GM23248 (cell line): ENCODE results near the gene KCNN3. TPM values are rescaled to one million over a fixed set of nuclear protein-coding genes. Genes with fewer than 3 reads are reported as not detected.

Source experiments
- DNase-seq: peaks from one replicate; pipeline ENCODE4 v3.0.0-alpha.2; 2015
- H2AFZ ChIP-seq: fragments of 200-600 bp; sonication (generic); 2 replicates; pipeline ENCODE4 v1.6.1; 2016; ENCODE audit warnings: antibody characterized with exemption
- H3F3A ChIP-seq: fragments of 200-600 bp; sonication (generic); 2 replicates; pipeline ENCODE4 v1.6.1; 2016; ENCODE audit warnings: mild to moderate bottlenecking, antibody characterized with exemption, mixed run types; ENCODE audit not compliant: insufficient read depth
- H3K27ac ChIP-seq: fragments of 200-600 bp; sonication (generic); 2 replicates; pipeline ENCODE4 v1.5.1; 2016; ENCODE audit warnings: mild to moderate bottlenecking
- H3K27me3 ChIP-seq: fragments of 200-600 bp; sonication (generic); replicated peaks from 2 replicates; pipeline ENCODE4 v1.6.1; 2016; ENCODE audit warnings: mild to moderate bottlenecking; ENCODE audit not compliant: insufficient read depth
- H3K36me3 ChIP-seq: fragments of 200-600 bp; sonication (generic); 2 replicates; pipeline ENCODE4 v1.6.1; 2016; ENCODE audit warnings: low read depth, mild to moderate bottlenecking
- H3K4me1 ChIP-seq: fragments of 200-600 bp; sonication (generic); 2 replicates; pipeline ENCODE4 v1.6.1; 2016; ENCODE audit warnings: mild to moderate bottlenecking; ENCODE audit not compliant: insufficient read depth
- H3K4me2 ChIP-seq: fragments of 200-600 bp; sonication (generic); one replicate; pipeline ENCODE4 v1.6.1; 2016; ENCODE audit warnings: mild to moderate bottlenecking; ENCODE audit not compliant: unreplicated experiment
- H3K4me3 ChIP-seq: fragments of 200-600 bp; sonication (generic); 2 replicates; pipeline ENCODE4 v1.5.1; 2016; ENCODE audit warnings: mild to moderate bottlenecking
- H3K79me2 ChIP-seq: fragments of 200-600 bp; sonication (generic); 2 replicates; pipeline ENCODE4 v1.6.1; 2016; ENCODE audit warnings: mild to moderate bottlenecking; ENCODE audit not compliant: insufficient read depth
- H3K9ac ChIP-seq: fragments of 200-600 bp; sonication (generic); 2 replicates; pipeline ENCODE4 v1.6.1; 2016; ENCODE audit warnings: mild to moderate bottlenecking
- H3K9me2 ChIP-seq: fragments of 200-600 bp; sonication (generic); 2 replicates; pipeline ENCODE4 v1.6.1; 2016; ENCODE audit warnings: mixed run types, mild to moderate bottlenecking, moderate library complexity; ENCODE audit not compliant: insufficient read depth
- H3K9me3 ChIP-seq: fragments of 200-600 bp; sonication (generic); one replicate; pipeline ENCODE4 v1.6.1; 2017; ENCODE audit warnings: low read depth
- H4K20me1 ChIP-seq: fragments of 200-600 bp; sonication (generic); 2 replicates; pipeline ENCODE4 v1.6.0; 2016; ENCODE audit not compliant: insufficient read depth
- EZH2 ChIP-seq: fragments of 200-600 bp; sonication (generic); IDR thresholded peaks from 2 replicates; pipeline ENCODE4 v1.6.1; 2018; ENCODE audit warnings: antibody characterized with exemption, mild to moderate bottlenecking; ENCODE audit not compliant: insufficient read depth, poor library complexity, severe bottlenecking
- EZH2phosphoT487 ChIP-seq: fragments of 200-600 bp; sonication (generic); IDR thresholded peaks from 2 replicates; pipeline ENCODE4 v1.6.1; 2018; ENCODE audit warnings: antibody characterized with exemption, moderate library complexity, mild to moderate bottlenecking, low read depth; ENCODE audit not compliant: insufficient read depth
- WGBS, 2 experiments: methylation state at CpG; one replicate each; pipeline ENCODE4 v1.1.6; 2015 to 2017; ENCODE audit warnings: low lambda C conversion rate in 2 of 2, low coverage in 1 of 2; ENCODE audit errors: missing lambda C conversion rate in 2 of 2; 5-methylcytosine and 5-hydroxymethylcytosine counted together
- in situ Hi-C: fragments of 300-500 bp; cut with MboI; formaldehyde crosslinking; loops from 2 replicates; pipeline ENCODE4 v1.15.0; 2020
- polyA plus RNA-seq: library from polyadenylated mRNA; unstranded; fragments of >200 nt; fragmentation: Nextera tagmentation; extraction: Ambion mirVana; gene quantifications from 2 replicates; pipeline ENCODE4 v1.2.1, GENCODE V29; 2016
- total RNA-seq: library from RNA; depleted of rRNA; stranded (reverse); fragments of >200 nt; shearing (Covaris generic); gene quantifications from 2 replicates; pipeline ENCODE4 v1.2.3, GENCODE V29; 2014

KCNN3 gene
- total and polyA plus RNA-seq, 2 experiments from 2014 or later: not detected

DNA sequence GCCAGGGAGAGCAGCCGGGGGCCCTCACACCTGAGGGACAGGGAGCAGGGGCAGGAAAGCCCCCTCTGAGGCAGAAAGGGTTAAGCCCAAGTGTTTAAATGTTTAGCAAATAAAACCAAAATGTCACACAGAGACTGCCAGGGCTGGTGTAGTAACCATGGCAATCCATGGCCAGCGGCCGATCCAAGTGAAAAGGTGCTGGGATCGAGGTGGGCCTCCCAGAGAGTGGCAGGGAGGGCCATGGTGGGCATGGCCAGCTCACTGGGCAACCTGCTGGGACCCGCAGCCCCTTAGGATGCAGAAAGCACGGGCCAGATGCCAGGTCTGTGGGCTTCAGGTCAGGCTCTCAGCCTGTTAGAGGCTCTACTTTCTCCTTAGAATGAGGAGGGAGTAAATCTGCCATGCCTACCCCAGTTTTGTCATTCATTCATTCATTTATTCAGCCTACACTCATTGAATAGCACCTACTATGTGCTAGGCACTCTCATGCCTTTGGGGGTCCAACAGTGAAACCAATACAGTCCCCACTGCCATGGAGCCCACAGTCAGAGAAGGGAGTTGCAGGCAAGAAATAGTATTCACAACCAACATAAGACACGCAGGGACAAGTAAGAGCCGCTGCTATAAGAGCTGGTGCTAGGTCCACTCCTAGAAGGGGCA is 56.1 kb downstream of the KCNN3 start:
- Histone ChIP-seq H3K4me1 (no peaks in the 10 kb centered on the region), H3K4me3 (no peak overlapping the region), H3K79me2 (no peaks in the 10 kb centered on the region), H3K27ac (no peak overlapping the region), H2AFZ (no peak overlapping the region), H4K20me1 (no peaks in the 10 kb centered on the region), H3K9ac (no peak overlapping the region), H3F3A (no peaks in the 10 kb centered on the region), H3K9me3 (no peaks in the 10 kb centered on the region), H3K27me3 (peaks cover 15% of the 10 kb centered on the region; the same call in 1 of the 2 replicates), H3K4me2 (no peak overlapping the region), H3K36me3 (no peaks in the 10 kb centered on the region), H3K9me2 (no peaks in the 10 kb centered on the region)
- no peak for DNase-seq
- 62 to 68% methylated on average over 8 of the region's 8 CpGs for WGBS, 2 experiments
- in situ Hi-C loops: no loop called here
- no peak for TF ChIP-seq EZH2phosphoT487
- TF ChIP-seq EZH2: no peak

DNA sequence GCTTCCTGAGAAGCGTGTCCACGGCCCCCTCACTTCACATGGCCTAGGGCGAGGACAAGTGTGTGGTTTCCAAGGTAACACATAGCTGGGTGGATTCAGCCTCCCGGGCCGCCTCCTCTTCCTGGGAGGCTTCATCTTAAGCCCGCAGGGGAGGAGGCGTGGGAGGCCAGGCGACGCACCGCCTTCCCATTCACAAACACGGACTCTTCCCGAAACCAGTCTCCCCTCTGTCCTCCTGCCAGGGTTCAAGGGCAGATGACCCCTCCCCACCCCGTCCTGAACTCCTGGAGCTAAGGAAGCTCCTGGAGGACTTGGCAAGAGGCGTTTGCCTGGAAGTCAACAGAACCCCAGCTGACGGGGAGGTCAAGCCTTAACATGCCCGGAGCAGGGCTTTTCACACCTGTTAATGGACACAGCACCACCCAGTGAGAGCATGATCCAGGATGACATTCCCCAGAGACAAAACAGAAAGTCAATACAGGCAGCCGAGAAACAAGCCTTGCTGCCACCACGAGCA is 56.7 kb downstream of the KCNN3 start:
- DNase-seq: no peak
- H3K9me2 ChIP-seq: no peaks in the 10 kb centered on the region
- H3K9me3 ChIP-seq: no peaks in the 10 kb centered on the region
- H3F3A ChIP-seq: no peaks in the 10 kb centered on the region
- no peak overlapping the region for H2AFZ ChIP-seq
- in situ Hi-C loops: no loop called here
- no peak overlapping the region for H3K9ac ChIP-seq
- H3K79me2 ChIP-seq: no peaks in the 10 kb centered on the region
- 76 to 78% methylated on average over 18 of the region's 18 CpGs for WGBS, 2 experiments
- no peak overlapping the region for H3K4me3 ChIP-seq
- H4K20me1 ChIP-seq: no peaks in the 10 kb centered on the region
- H3K27me3 ChIP-seq: peaks cover 18% of the 10 kb centered on the region; the same call in 1 of the 2 replicates
- H3K4me2 ChIP-seq: no peak overlapping the region
- H3K36me3 ChIP-seq: no peaks in the 10 kb centered on the region
- H3K4me1 ChIP-seq: no peaks in the 10 kb centered on the region
- TF ChIP-seq EZH2phosphoT487 (no peak), EZH2 (no peak)
- H3K27ac ChIP-seq: no peak overlapping the region

DNA sequence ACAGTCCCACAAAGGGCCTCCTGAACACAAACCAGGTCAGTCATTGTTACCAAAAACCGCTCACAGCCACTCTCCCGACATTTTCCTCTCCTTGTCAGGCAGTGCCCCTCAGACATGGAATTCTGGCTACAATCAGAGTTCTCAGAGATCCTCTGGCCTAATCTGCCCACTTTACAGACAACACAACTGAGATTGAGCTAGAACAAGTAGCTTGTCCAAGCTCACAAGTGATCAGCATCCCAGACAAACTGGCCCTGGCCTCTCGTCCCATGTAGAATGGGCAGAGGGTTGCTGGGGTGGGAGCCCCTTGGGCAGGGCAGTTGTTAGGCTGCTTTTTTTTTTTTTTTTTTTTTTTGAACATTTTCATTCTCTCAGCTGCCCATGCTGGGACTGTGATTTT is 57.2 kb downstream of the KCNN3 start:
- no peak overlapping the region for H3K9ac ChIP-seq
- no peaks in the 10 kb centered on the region for H4K20me1 ChIP-seq
- no peaks in the 10 kb centered on the region for H3F3A ChIP-seq
- TF ChIP-seq EZH2 (no peak), EZH2phosphoT487 (no peak)
- H3K4me1 ChIP-seq: no peaks in the 10 kb centered on the region
- in situ Hi-C loops: no loop called here
- 70 to 71% methylated on average over 3 of the region's 3 CpGs for WGBS, 2 experiments
- H3K27ac ChIP-seq: no peak overlapping the region
- H3K27me3 ChIP-seq: peaks cover 18% of the 10 kb centered on the region; the same call in 1 of the 2 replicates
- DNase-seq: no peak
- H2AFZ ChIP-seq: no peak overlapping the region
- H3K9me2 ChIP-seq: no peaks in the 10 kb centered on the region
- no peak overlapping the region for H3K4me2 ChIP-seq
- H3K9me3 ChIP-seq: no peaks in the 10 kb centered on the region
- no peak overlapping the region for H3K4me3 ChIP-seq
- no peaks in the 10 kb centered on the region for H3K79me2 ChIP-seq
- no peaks in the 10 kb centered on the region for H3K36me3 ChIP-seq

DNA sequence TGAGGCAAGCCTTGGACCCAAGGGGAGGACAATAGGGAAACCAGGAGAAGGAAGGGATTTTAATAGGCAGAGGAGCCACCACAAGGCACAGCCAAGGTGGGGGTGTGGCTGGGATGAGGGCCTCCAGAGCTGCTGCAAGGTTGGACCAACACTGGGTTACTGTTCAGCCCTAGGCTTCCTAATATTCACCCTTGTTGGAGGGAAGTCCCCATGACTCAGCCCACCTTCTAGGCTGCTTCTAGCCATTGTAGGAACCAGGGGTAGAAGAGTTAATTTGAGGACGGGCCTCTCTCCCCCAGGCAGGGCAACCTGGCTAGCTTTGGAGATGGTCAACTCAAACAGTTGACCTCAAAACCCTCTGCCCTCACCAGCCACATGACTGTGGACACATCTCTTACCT is 59.5 kb downstream of the KCNN3 start:
- Histone ChIP-seq H3K79me2 (no peaks in the 10 kb centered on the region), H3K9me3 (no peaks in the 10 kb centered on the region), H3K27me3 (peaks cover 23% of the 10 kb centered on the region), H3F3A (no peaks in the 10 kb centered on the region), H3K4me2 (no peak overlapping the region), H2AFZ (no peak overlapping the region), H4K20me1 (no peaks in the 10 kb centered on the region), H3K9me2 (no peaks in the 10 kb centered on the region), H3K4me1 (no peaks in the 10 kb centered on the region), H3K4me3 (no peak overlapping the region), H3K9ac (no peak overlapping the region), H3K36me3 (no peaks in the 10 kb centered on the region), H3K27ac (no peak overlapping the region)
- no peak for TF ChIP-seq EZH2phosphoT487
- TF ChIP-seq EZH2: no peak
- no peak for DNase-seq
- 65 to 92% methylated on average over 1 of the region's 1 CpG for WGBS, 2 experiments
- in situ Hi-C loops: no loop called here
